WTC11 (cell line): ENCODE results near the gene SUGP2. TPM values are rescaled to one million over a fixed set of nuclear protein-coding genes. Genes with fewer than 3 reads are reported as not detected.

ENCODE experiments used
- ATAC-seq: fragments of 200-7000 bp; cut with Tn5 transposase; 2 replicates; pipeline ENCODE4 v1.10.0; 2021; ENCODE audit warnings: mild to moderate bottlenecking, moderate library complexity
- CTCF ChIA-PET: fragments of 300-600 bp; sonication (Branson Sonifier 250); formaldehyde crosslinking; loops from one replicate; lab custom pipeline; 2021; ENCODE audit warnings: antibody characterized with exemption; lab: Charles Lee
- POLR2A ChIA-PET: fragments of 350-600 bp; sonication (Branson Sonifier 250); formaldehyde crosslinking; loops from one replicate; lab custom pipeline; 2021; ENCODE audit warnings: antibody characterized with exemption; lab: Charles Lee
- DNase-seq: peaks from one replicate; pipeline ENCODE4 v3.0.0; 2021; ENCODE audit warnings: low spot score
- H3K27ac Mint-ChIP-seq: 2 replicates; pipeline ENCODE4 v1.8.0; 2021; ENCODE audit warnings: mixed read lengths
- H3K27me3 Mint-ChIP-seq: 2 replicates; pipeline ENCODE4 v1.8.0; 2021; ENCODE audit warnings: low read depth, mild to moderate bottlenecking, moderate library complexity, mixed read lengths
- H3K36me3 Mint-ChIP-seq: 2 replicates; pipeline ENCODE4 v1.8.0; 2021; ENCODE audit warnings: mixed read lengths
- H3K4me1 Mint-ChIP-seq: 2 replicates; pipeline ENCODE4 v1.8.0; 2022; ENCODE audit warnings: mixed read lengths
- H3K4me3 Mint-ChIP-seq: 2 replicates; pipeline ENCODE4 v1.8.0; 2021; ENCODE audit warnings: mild to moderate bottlenecking, moderate library complexity, mixed read lengths
- H3K9me3 Mint-ChIP-seq: 2 replicates; pipeline ENCODE4 v1.8.0; 2021; ENCODE audit warnings: mixed read lengths
- CREB1 ChIP-seq: sonication (generic); formaldehyde crosslinking; IDR thresholded peaks from 2 replicates; pipeline ENCODE4 v1.8.0; 2023; ENCODE audit warnings: mild to moderate bottlenecking, missing genetic modification reagents
- CREM ChIP-seq: sonication (generic); formaldehyde crosslinking; IDR thresholded peaks from 2 replicates; pipeline ENCODE4 v1.8.1; 2022; ENCODE audit warnings: mild to moderate bottlenecking, missing genetic modification reagents, moderate library complexity
- ELF4 ChIP-seq: sonication (generic); formaldehyde crosslinking; IDR thresholded peaks from 2 replicates; pipeline ENCODE4 v1.8.1; 2022; ENCODE audit warnings: low read depth, mild to moderate bottlenecking, moderate library complexity, missing genetic modification reagents
- FOXJ3 ChIP-seq: sonication (generic); formaldehyde crosslinking; IDR thresholded peaks from 2 replicates; pipeline ENCODE4 v1.9.0; 2021; ENCODE audit warnings: missing genetic modification reagents, mild to moderate bottlenecking, borderline replicate concordance
- FOXK1 ChIP-seq: sonication (generic); formaldehyde crosslinking; IDR thresholded peaks from 2 replicates; pipeline ENCODE4 v1.8.0; 2022; ENCODE audit warnings: mild to moderate bottlenecking, moderate library complexity, missing genetic modification reagents
- GRHL2 ChIP-seq: fragments of 250-450 bp; sonication (Bioruptor Pico); IDR thresholded peaks from 2 replicates; pipeline ENCODE4 v1.8.0; 2022; ENCODE audit warnings: mild to moderate bottlenecking, moderate library complexity; ENCODE audit not compliant: insufficient replicate concordance, severe bottlenecking
- GTF2I ChIP-seq: fragments of 250-450 bp; sonication (Bioruptor Pico); conservative IDR thresholded peaks from 2 replicates; pipeline ENCODE4 v1.4.0; 2021; ENCODE audit warnings: mild to moderate bottlenecking
- OVOL2 ChIP-seq: fragments of 250-450 bp; sonication (Bioruptor Pico); IDR thresholded peaks from 2 replicates; pipeline ENCODE4 v1.9.0; 2021; ENCODE audit warnings: mild to moderate bottlenecking, borderline replicate concordance
- SOX15 ChIP-seq: fragments of 250-450 bp; sonication (Bioruptor Pico); IDR thresholded peaks from 2 replicates; pipeline ENCODE4 v1.9.0; 2021; ENCODE audit warnings: mild to moderate bottlenecking
- USF2 ChIP-seq: sonication (generic); formaldehyde crosslinking; IDR thresholded peaks from 2 replicates; pipeline ENCODE4 v1.8.1; 2023; ENCODE audit warnings: mild to moderate bottlenecking, missing genetic modification reagents, moderate library complexity
- ZNF138 ChIP-seq: sonication (generic); formaldehyde crosslinking; conservative IDR thresholded peaks from 2 replicates; pipeline ENCODE4 v1.8.1; 2022; ENCODE audit warnings: mild to moderate bottlenecking, moderate library complexity, missing genetic modification reagents
- ZNF219 ChIP-seq: sonication (generic); formaldehyde crosslinking; IDR thresholded peaks from 2 replicates; pipeline ENCODE4 v1.8.0; 2023; ENCODE audit warnings: missing genetic modification reagents, mild to moderate bottlenecking, borderline replicate concordance
- ZNF416 ChIP-seq: fragments of 250-450 bp; sonication (Bioruptor Pico); IDR thresholded peaks from 2 replicates; pipeline ENCODE4 v1.9.0; 2021; ENCODE audit warnings: mild to moderate bottlenecking, inconsistent platforms
- ZNF671 ChIP-seq: fragments of 250-450 bp; sonication (Bioruptor Pico); IDR thresholded peaks from 2 replicates; pipeline ENCODE4 v1.8.0; 2021; ENCODE audit warnings: mild to moderate bottlenecking
- total RNA-seq: library from RNA; stranded (reverse); gene quantifications from 3 replicates; pipeline ENCODE4 v1.2.3, GENCODE V29; 2021
- TF ChIP-seq, protein P1 (sequence below): sonication (generic); formaldehyde crosslinking; IDR thresholded peaks from 2 replicates; pipeline ENCODE4 v1.8.1; 2023; ENCODE audit warnings: mild to moderate bottlenecking, missing genetic modification reagents
- TF ChIP-seq, protein P2 (sequence below): sonication (generic); formaldehyde crosslinking; IDR thresholded peaks from 2 replicates; pipeline ENCODE4 v1.8.0; 2022; ENCODE audit warnings: mild to moderate bottlenecking, missing genetic modification reagents
- TF ChIP-seq, protein P3 (sequence below): sonication (generic); formaldehyde crosslinking; IDR thresholded peaks from 2 replicates; pipeline ENCODE4 v1.8.0; 2022; ENCODE audit warnings: mild to moderate bottlenecking, missing genetic modification reagents
- TF ChIP-seq, protein P4 (sequence below): sonication (generic); formaldehyde crosslinking; conservative IDR thresholded peaks from 2 replicates; pipeline ENCODE4 v1.8.1; 2022; ENCODE audit warnings: mild to moderate bottlenecking, missing genetic modification reagents
- TF ChIP-seq, protein P5 (sequence below): sonication (generic); formaldehyde crosslinking; IDR thresholded peaks from 2 replicates; pipeline ENCODE4 v1.8.1; 2023; ENCODE audit warnings: mild to moderate bottlenecking, missing genetic modification reagents
- TF ChIP-seq, protein P6 (sequence below): sonication (generic); formaldehyde crosslinking; IDR thresholded peaks from 2 replicates; pipeline ENCODE4 v1.8.1; 2023; ENCODE audit warnings: mild to moderate bottlenecking, moderate library complexity, missing genetic modification reagents

SUGP2 gene
- total RNA-seq, 1 experiment from 2014 or later, result 160 TPM

GRCh38 chr19:19034204-19034624 is 897 bp upstream of the SUGP2 start:
- Mint-ChIP-seq H3K9me3 (peaks cover 13% of the 10 kb centered on the region), H3K36me3 (peaks cover 49% of the 10 kb centered on the region), H3K27me3 (no peaks in the 10 kb centered on the region), H3K4me3 (peak overlapping the region; percentile 85), H3K27ac (peak overlapping the region; percentile 86), H3K4me1 (peaks cover 15% of the 10 kb centered on the region)
- peak; percentile 66 for DNase-seq
- TF ChIP-seq ZNF138 (no peak), CREB1 (CRISPR knock-in tag) (no peak), FOXK1 (CRISPR knock-in tag) (no peak), USF2 (CRISPR knock-in tag) (peak; percentile 77), CREM (CRISPR knock-in tag) (no peak), OVOL2 (CRISPR knock-in tag) (no peak)
- TF ChIP-seq, protein P1, sequence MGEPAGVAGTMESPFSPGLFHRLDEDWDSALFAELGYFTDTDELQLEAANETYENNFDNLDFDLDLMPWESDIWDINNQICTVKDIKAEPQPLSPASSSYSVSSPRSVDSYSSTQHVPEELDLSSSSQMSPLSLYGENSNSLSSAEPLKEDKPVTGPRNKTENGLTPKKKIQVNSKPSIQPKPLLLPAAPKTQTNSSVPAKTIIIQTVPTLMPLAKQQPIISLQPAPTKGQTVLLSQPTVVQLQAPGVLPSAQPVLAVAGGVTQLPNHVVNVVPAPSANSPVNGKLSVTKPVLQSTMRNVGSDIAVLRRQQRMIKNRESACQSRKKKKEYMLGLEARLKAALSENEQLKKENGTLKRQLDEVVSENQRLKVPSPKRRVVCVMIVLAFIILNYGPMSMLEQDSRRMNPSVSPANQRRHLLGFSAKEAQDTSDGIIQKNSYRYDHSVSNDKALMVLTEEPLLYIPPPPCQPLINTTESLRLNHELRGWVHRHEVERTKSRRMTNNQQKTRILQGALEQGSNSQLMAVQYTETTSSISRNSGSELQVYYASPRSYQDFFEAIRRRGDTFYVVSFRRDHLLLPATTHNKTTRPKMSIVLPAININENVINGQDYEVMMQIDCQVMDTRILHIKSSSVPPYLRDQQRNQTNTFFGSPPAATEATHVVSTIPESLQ, result no peak
- TF ChIP-seq, protein P2, sequence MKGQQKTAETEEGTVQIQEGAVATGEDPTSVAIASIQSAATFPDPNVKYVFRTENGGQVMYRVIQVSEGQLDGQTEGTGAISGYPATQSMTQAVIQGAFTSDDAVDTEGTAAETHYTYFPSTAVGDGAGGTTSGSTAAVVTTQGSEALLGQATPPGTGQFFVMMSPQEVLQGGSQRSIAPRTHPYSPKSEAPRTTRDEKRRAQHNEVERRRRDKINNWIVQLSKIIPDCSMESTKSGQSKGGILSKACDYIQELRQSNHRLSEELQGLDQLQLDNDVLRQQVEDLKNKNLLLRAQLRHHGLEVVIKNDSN, result peak; percentile 62; the same call in 1 of the 2 replicates
- ChIA-PET CTCF (no interaction called here), POLR2A (no interaction called here)
- peak; percentile 69 for ATAC-seq

- H3K4me1 Mint-ChIP-seq, result peaks cover 15% of the 10 kb centered on the region
- H3K27me3 Mint-ChIP-seq, result no peaks in the 10 kb centered on the region
- no peak for ATAC-seq
- no peak for DNase-seq
- H3K27ac Mint-ChIP-seq, result peak overlapping the region; percentile 19; the same call in 1 of the 2 replicates
- ChIA-PET POLR2A (no interaction called here), CTCF (interaction anchor here (0.6 kb wide), 1 partner anchor 83 kb away, joined by 4 read pairs; no protein-coding TSS in a partner anchor)
- peak overlapping the region; percentile 96 for H3K4me3 Mint-ChIP-seq
- TF ChIP-seq, protein P3, sequence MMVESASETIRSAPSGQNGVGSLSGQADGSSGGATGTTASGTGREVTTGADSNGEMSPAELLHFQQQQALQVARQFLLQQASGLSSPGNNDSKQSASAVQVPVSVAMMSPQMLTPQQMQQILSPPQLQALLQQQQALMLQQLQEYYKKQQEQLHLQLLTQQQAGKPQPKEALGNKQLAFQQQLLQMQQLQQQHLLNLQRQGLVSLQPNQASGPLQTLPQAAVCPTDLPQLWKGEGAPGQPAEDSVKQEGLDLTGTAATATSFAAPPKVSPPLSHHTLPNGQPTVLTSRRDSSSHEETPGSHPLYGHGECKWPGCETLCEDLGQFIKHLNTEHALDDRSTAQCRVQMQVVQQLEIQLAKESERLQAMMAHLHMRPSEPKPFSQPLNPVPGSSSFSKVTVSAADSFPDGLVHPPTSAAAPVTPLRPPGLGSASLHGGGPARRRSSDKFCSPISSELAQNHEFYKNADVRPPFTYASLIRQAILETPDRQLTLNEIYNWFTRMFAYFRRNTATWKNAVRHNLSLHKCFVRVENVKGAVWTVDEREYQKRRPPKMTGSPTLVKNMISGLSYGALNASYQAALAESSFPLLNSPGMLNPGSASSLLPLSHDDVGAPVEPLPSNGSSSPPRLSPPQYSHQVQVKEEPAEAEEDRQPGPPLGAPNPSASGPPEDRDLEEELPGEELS (CRISPR knock-in tag), result no peak
- TF ChIP-seq, protein P4, sequence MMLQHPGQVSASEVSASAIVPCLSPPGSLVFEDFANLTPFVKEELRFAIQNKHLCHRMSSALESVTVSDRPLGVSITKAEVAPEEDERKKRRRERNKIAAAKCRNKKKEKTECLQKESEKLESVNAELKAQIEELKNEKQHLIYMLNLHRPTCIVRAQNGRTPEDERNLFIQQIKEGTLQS (CRISPR knock-in tag), result no peak
- peaks cover 13% of the 10 kb centered on the region for H3K9me3 Mint-ChIP-seq
- peaks cover 49% of the 10 kb centered on the region for H3K36me3 Mint-ChIP-seq
Measured at GRCh38 chr19:19033176-19033425, 216 bp downstream of the SUGP2 start.

DNA sequence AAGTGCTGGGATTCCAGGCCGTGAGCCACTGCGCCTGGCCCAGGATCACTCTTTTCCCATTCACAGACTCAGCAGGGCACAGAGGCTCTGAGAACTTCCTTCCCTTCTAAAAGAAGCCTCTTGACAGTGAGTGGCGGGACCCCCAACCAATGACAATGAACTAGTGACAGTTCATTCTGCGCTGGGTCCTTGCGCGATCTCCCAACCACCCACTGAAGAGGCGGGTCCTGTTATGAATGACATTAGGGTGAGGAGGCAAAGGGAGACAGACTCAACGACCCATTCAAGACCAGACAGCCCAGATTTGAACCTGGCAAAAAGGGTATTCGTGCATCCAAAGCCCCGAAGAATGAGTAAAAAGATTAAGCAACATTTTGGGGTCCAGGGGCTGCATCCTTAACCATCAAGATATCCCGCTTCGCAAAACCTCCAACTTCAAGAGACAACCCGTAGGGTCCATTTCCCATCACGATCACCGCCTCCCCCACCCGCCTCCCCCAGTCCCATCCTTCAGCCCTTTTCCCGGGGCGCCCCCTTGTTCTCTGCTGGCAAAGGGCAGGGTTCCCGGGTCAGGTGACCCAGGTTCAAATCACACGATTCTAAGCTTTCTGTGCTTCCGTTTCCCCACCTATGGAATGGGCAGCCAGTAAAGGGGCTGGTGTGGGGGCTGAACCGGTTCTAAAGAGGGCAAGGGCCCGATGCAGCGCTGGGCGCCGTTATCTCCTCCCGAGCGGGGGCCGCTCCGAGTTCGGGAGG is 719 bp downstream of the SUGP2 start:
- H3K4me1 Mint-ChIP-seq, result peaks cover 15% of the 10 kb centered on the region
- ChIA-PET POLR2A (no interaction called here), CTCF (interaction anchor here (0.6 kb wide), 1 partner anchor 83 kb away, joined by 4 read pairs; no protein-coding TSS in a partner anchor)
- ATAC-seq (peak; percentile 85), DNase-seq (peak; percentile 95)
- peaks cover 9% of the 10 kb centered on the region for H3K9me3 Mint-ChIP-seq
- peak overlapping the region; percentile 96 for H3K4me3 Mint-ChIP-seq
- H3K27me3 Mint-ChIP-seq, result no peaks in the 10 kb centered on the region
- H3K36me3 Mint-ChIP-seq, result peaks cover 48% of the 10 kb centered on the region
- H3K27ac Mint-ChIP-seq, result peak overlapping the region; percentile 97
- TF ChIP-seq ELF4 (no peak), ZNF416 (no peak), SOX15 (CRISPR knock-in tag) (no peak), ZNF671 (no peak), FOXJ3 (CRISPR knock-in tag) (no peak), GRHL2 (CRISPR knock-in tag) (no peak), GTF2I (no peak), USF2 (CRISPR knock-in tag) (peak; percentile 76), ZNF219 (CRISPR knock-in tag) (no peak)
- TF ChIP-seq, protein P5, sequence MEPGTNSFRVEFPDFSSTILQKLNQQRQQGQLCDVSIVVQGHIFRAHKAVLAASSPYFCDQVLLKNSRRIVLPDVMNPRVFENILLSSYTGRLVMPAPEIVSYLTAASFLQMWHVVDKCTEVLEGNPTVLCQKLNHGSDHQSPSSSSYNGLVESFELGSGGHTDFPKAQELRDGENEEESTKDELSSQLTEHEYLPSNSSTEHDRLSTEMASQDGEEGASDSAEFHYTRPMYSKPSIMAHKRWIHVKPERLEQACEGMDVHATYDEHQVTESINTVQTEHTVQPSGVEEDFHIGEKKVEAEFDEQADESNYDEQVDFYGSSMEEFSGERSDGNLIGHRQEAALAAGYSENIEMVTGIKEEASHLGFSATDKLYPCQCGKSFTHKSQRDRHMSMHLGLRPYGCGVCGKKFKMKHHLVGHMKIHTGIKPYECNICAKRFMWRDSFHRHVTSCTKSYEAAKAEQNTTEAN (CRISPR knock-in tag), result no peak
- TF ChIP-seq, protein P6, sequence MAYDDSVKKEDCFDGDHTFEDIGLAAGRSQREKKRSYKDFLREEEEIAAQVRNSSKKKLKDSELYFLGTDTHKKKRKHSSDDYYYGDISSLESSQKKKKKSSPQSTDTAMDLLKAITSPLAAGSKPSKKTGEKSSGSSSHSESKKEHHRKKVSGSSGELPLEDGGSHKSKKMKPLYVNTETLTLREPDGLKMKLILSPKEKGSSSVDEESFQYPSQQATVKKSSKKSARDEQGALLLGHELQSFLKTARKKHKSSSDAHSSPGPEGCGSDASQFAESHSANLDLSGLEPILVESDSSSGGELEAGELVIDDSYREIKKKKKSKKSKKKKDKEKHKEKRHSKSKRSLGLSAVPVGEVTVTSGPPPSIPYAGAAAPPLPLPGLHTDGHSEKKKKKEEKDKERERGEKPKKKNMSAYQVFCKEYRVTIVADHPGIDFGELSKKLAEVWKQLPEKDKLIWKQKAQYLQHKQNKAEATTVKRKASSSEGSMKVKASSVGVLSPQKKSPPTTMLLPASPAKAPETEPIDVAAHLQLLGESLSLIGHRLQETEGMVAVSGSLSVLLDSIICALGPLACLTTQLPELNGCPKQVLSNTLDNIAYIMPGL, result no peak
